HG03457 (cell line): ENCODE results near the gene COL4A2.

Experiments used
- ATAC-seq: cut with Tn5 transposase; IDR thresholded peaks from one replicate; pipeline ENCODE4 v1.9.1; 2021; ENCODE audit warnings: moderate number of reproducible peaks; ENCODE audit not compliant: unreplicated experiment

The COL4A2 gene

DNA sequence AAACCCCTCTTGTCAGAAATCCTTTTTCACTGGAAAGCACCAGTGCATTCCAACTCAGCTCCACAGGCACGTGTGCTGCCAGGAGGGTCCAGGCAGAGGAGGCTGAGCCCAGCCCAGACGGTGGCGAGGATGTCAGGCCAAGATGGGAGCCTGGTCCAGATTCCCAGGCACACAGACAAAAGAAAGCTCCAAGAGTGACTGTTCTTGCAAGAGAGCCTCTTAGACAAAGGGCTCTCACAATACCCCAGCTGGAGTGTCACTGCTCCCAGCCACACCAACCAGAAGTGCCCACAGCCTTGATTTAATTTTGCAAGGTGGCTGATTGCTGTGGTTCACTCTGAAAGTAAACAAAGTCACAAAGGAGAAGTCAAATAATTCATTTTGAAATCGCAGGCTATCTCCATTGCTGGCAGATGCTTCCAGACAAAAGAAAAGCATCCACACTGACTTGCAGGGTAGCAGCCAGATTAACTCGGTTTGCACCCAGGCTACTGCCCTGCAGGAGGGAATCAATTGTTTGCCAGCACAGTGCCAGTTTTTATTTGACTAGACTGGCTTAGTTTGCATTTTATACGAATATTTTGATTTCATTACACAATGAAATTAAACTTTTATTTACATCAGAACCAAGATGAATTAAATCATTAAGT is 159.3 kb downstream of the COL4A2 start:
- ATAC-seq: no peak

DNA sequence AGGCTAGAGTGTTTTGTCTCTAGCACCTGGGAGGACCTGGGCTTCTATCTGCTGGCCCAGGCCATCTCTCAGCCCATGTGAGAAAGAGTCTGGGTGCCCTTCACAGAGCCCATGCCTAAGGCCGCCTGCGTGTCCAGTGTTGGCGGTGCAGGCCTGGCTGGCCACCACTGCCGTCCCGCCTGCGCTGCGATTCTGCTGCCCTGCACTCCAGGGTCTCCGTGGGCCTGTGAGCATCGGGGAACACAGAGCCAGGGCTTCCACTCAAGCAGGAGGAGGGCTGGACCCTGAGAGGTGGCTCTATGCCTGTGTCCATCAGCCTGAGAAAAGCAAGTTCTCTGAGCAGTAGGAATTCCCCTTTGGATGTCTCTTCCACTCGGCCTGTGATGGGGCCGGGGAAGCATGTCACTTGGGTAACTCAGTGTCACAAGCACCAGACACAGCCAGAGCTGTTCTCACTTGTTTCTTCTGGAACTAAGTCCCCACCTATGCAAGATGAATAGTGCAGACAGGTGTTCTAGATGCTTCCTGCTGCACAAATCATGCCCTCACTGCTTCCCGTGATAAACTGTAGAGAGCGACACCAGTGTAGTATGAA is 160.5 kb downstream of the COL4A2 start:
- ATAC-seq: no peak

DNA sequence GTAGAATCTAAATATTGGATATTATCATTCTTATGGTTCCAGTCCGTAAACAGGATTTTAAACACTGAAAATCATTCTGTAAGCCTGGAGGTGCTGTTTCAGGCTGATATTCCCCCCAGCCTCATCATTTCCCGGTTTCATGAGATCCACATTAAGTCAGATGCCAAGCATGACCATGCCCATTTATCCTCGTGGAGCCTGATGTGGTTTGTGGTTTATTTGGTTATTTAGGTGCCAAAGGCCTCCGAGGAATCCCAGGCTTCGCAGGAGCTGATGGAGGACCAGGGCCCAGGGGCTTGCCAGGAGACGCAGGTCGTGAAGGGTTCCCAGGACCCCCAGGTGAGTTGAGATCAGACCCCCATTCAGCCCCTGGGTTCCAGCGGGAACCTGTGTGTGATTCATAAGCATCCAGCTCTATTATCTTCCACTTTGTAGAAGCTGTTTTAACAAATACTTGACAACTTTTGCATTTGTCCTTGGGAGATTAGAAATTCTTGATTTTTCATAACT is 162.0 kb downstream of the COL4A2 start:
- ATAC-seq: no peak

DNA sequence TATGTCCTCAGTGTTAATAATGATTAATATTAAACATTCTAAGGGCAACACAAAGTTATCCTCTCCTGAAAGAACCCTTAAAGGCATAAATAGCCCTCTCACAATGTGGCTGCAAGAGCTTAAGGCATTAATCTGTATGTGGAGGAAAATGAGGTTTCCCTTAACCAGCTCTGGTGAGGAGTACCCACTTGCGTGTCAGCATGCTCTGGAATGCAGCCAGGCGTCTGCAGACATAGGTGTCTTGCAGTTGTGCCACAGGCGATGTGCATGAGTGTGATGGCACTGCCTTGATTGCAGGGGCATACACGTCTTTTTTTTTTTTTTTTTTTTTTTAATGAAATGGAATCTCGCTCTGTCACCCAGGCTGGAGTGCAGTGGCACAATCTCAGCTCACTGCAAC is 162.5 kb downstream of the COL4A2 start:
- ATAC-seq: no peak

DNA sequence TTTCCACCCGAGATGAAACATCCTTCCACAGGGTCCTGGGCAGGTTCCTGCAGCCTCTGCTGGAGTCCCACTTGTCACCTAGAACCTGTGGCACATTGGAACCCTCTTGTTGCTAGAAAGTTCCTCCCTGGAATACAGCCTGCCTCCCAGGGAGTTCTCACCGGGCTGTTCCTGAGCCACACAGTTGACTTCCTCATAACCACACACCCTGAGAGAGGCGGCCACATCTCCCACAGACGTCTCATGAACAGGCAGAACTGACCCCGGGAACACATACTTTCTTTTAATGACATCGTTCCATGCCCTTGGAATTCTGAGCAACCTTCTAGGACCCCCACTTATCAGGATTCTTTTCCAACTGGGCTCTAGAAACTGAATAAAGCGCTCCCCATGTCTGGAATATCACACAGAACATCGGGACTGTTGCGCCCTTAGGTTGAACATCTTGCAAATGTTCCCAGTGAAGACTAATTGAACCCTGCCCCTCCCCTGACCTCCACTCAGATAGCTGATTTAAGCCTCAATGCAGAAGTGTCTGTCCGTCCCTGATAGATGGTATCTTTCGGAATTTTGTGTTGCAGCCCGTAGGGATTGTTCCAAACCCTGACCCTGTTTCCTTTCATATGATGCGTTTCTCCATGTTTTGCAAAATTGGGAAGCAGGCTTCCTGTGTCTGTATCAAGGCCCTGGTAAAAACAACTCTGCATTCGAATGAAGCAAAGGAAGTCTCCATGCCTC is 163.4 kb downstream of the COL4A2 start:
- ATAC-seq: no peak

DNA sequence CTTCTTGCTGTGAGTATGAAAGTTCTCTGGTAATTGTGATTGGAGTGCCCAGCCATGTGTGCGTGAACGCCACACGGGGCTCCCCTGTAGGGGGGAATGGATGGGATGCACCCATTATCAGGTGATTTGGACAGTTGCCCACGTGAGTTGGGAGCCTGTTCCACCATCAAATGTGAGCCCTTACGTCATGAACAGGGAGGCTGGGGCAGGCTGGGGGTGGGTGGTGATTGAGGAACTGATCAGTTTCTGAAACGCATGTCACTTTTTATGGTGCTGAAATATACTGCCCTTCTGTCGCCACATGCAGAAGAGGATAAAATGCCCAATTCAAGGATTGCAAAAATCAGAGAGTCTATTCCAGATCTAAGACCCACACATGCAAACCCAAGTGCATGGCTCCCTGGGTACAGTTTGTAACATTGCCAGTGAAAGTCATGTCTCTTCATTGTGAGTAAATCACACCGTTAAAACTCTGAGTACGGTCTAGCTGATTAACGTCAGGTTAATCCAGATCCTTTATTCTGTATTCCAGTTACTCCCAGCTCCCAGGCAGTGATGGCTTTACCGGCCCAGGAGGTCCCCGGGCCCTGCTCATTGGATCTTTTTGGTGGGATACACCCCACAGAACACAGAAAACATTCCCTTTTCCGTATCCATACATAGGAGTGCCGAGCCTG is 164.2 kb downstream of the COL4A2 start:
- ATAC-seq: peak; percentile 32

DNA sequence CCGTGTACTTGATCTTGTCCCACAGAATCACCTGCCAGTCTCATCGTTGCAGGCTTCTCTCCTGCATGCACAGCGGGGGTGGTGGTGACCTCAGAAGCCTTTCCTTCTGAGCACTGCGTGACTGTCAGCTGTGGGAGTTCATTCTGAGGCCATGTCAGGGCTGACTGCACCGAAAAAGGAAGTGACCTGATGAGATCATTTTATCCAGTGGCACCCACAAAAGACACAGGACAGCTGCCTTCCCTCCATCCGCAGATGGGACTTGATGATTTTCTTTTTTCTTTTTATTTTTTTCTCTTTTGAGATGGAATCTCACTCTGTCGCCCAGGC is 164.7 kb downstream of the COL4A2 start:
- ATAC-seq: peak; percentile 98

DNA sequence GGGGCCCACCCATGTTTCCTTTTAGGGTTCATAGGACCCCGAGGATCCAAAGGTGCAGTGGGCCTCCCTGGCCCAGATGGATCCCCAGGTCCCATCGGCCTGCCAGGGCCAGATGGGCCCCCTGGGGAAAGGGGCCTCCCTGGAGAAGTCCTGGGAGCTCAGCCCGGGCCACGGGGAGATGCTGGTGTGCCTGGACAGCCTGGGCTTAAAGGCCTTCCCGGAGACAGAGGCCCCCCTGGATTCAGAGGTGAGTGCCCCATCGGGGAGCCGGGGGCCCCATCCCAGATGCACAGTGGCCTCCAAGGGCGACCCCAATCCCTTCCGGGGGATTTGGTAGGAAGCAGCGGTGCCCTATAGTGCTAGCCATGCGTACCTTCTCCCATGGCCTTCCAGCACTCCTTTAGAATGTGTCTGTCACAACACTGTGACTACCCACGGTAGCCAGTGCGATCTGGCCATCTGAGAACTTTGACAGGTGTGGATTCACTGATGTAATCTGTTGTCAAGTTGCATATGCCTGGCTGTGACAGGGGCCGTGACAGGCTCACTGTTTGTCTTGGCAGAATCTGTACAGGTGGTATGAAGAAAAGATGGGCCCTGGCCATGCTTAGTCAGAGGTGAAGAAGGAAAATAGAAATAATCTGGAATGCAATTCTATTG is 165.9 kb downstream of the COL4A2 start:
- ATAC-seq: no peak

DNA sequence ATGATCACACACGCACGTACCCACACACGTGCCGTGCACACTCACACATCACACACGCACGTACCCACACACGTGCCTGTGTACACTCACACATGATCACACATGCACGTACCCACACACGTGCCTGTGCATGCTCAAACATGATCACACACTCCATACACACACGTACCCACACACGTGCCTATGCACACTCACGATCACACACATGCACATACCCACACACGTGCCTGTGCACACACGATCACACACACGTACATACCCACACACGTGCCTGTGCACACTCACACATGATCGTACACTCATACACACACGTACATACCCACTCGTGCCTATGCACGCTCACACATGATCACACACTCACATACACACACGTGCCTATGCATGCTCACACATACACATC is 167.6 kb downstream of the COL4A2 start:
- ATAC-seq: no peak

DNA sequence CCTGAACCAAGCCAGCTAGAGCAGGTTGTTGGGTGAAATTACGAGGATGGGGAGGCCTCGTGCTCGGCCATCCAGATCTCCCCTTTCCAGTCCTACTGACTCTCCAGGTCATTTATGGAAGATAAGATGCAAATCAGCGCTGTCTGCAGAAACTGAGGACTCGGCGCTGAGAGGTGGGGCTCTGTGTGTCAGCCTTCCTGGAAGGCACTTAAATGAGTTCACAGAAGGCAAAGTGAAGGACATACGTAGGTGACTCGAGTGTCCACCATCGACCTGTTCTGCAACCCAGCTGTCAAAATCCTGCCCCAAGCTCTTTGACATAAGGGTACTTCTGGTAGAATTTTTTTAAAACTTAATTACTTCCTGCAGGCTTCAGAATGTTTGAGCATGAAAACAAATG is 168.0 kb downstream of the COL4A2 start:
- ATAC-seq: no peak

DNA sequence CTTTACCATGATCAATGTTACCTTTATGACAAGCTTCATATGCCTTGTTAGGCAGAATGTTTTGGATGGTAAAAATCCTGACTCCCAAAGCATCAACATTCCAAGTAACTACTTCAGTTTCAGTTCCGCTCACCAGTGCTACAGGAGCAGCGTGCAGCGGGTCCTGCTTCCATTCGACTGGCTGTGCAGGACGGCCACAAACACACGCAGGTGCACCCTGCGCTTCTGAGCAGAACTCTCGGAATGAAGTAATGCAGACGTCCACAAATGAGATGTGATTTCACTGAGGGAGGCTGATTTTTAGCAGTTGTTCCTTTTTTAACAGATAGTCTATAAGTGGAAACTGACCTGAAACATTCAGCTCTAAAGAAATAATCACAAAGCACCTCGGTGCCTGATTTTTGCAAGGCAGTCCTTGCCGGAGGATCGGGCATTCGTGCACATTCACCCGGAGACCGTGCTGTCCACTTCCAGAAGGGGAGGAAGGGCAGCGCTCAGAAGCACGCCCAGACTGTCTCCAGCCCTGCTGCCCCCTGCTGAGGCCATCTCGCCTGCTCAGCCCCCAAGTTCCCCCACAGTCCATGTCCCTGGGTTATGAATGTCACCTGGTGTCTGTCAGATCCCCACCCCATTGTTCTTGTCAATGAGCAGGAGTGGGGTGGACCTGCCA is 168.6 kb downstream of the COL4A2 start:
- ATAC-seq: no peak

DNA sequence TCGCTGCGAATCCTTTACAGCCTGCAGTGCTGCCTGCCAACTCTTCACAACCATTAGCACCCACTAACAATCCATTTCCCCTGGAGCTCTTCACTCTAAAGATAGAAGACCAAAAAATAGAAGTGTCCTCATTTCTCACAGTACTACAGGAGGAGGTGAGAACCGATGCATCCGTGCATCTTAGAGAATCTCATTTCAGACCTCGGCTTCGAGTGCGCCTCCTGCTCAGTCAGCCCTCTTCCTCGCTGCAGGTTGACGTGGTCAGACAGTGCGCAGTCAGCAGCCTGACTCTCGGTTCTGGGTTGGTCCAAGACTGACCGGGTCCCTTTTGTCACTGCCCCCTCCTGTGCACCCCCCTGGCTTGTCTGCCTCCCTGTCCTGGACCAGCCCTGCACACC is 169.1 kb downstream of the COL4A2 start:
- ATAC-seq: no peak

DNA sequence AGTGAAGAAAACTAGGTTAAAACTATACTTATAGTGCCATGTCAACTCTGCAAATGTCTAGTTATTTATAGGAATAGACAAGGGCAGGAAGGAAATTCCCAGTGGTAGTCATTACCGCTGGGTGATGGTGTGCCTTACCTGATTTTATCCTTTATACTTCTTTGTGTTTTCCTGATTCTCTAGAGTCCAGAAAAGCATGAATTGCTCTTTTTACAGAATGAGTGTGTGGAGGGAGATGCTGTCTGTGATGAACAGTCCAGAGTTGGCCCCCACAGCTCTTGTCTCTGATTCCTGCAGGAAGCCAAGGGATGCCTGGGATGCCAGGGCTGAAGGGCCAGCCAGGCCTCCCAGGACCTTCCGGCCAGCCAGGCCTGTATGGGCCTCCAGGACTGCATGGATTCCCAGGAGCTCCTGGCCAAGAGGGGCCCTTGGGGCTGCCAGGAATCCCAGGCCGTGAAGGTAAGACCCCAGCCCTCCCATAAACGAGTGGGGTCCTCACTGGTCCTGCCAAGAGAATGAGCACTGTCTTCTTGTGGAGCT is 170.7 kb downstream of the COL4A2 start:
- ATAC-seq: no peak

DNA sequence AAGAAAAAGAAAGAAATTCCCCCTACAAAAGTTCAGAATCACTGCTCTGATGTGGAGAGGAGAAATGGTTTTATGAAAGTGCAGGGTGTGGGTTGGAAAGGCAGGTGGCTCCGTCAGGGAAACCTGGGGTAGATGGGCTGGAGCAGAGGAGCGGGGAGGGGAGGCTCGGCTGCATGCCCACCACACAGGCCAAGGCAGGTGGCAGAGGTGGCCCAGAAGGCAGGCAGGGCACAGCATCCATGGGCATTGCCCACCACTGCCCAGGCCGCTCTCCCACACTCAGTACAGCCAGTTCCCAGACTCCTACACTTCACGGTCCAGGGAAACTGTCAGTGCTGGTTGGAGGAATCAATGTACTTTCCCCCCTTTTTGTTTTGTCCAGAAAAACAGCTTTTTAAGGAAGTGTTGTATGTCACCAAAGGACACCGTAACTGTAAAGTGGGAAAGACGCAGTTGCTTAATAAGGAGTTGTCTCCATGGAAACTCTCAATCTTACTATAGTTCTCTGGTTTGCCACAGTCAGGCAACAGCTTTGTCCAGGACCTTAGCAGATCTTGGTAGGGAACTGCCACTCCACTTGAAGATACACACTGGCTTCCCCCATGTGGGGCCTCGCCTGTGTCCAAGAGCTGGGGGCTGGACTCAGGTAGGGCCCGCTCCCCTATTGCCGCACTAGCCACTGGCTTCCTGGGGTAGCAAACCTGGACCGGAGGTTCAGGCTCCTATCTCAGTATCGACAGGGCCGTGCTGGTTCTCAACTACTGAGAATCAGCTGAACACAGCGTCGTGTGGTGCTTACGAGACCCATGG is 171.5 kb downstream of the COL4A2 start:
- no peak for ATAC-seq

DNA sequence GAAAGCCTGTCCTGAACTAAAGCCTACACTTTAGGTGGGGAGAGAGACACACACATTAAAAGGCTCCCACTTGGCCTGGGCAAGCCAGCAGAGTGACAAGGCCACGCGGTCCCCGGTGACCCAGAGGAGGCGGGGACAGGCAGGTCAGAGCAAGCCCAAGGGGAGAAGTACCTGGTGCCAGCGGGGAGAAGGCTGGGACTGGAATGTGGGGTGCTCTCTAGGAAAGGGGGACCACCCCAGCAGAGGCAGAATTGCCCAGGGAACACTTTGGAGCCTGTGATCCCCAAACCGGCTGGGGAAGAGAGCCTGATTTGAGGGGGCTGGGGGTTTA is 172.1 kb downstream of the COL4A2 start:
- ATAC-seq: no peak

DNA sequence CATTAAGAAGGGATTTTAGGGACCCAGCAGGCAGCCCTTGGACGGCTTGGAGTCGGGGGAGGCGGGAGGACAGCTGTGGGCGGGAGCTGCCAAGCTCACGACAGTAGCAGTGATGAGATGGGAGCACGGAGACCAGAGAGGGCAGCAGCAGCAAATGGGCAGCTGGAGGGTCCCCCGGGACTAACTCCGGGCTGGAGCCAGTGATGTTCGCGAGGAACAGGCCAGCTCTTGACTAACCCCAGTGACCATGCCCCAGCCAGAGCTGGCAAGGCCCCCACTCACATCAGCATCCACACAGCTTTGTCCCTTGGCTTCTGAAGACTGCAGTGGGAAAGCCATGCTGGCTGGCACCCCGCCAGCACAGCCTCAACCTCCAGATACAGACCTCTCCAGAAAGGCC is 172.6 kb downstream of the COL4A2 start:
- ATAC-seq: no peak

DNA sequence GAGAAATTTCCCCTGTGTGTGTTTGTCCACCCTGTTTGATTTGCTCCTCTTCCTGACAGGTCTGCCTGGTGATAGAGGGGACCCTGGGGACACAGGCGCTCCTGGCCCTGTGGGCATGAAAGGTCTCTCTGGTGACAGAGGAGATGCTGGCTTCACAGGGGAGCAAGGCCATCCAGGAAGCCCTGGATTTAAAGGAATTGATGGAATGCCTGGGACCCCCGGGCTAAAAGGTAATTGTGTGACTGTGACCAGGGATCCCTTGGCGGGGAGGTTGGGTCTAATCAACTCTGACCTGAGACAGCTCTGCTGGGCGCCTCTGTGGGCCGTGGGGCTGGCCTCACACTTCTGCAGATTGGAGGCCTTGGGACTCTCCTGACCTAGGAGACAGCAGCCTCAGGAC is 173.1 kb downstream of the COL4A2 start:
- no peak for ATAC-seq

DNA sequence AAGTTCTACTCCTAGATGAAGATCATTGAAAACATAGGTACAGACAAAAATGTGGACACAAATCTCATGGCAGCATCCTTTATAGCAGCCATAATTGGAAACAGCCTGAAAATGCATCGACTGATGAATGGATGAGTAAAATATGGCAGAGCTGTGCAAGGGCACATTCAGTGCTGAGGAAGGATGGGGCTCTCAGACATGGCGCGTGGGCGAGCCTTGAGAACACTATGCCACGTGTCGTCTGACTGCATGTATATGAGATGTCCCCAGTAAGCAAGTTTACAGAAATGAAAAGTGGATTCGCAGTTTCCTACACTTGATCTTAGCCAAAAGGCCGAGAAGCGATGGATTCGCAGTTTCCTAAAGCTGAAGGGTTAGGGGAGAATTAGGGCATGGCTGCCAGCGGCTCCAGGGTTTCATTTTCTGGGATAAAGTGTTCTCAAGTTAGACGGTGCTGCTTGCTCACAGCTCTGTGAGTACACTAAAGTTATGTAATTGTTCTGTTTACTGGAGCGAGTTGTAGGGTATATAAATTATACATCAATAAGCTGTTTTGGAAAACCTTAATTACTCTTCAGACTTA is 176.4 kb downstream of the COL4A2 start:
- no peak for ATAC-seq

DNA sequence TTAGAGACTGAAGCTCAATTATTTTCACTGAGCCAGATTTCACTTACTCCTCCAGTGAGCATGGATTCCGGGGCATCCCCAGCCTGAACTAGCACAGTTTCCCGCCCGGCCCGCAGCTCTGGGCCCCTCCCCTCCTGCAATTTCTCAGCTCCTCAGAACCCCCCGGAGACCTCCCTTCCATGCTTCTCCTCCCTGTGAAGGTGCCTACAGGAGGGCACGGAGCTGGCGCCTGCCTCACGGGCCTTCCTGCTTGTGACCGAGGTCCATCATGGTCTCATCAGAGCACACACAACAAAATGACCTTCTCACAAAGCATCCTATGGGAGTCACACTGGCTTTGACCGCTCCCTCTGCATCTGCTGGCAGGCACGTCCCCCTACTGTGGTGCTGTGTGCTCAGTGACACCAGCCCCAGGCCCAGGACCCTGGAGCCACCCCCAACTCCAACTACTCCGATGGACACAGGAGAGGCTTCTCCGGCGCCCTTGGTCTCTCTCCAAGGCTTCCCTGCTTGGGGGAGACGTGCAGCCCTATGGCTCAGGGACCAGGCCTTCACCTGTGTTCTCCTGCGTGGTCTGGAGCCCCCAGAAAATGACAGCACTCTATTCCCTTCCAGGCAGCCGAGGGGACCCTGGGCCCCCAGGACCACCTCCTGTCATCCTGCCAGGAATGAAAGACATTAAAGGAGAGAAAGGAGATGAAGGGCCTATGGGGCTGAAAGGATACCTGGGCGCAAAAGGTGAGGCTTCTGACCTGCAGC is 177.4 kb downstream of the COL4A2 start:
- no peak for ATAC-seq
